OCI-LY3 (cell line): ENCODE results near the gene BAIAP3.
A peak's percentile ranks its signal among the peaks of the same experiment; 100 is the strongest.

ENCODE experiments used
- H2AFZ ChIP-seq: fragments of 200-600, 300-600 bp; shearing (Covaris generic); 2 replicates; pipeline ENCODE4 v1.6.0; 2014; ENCODE audit warnings: antibody characterized with exemption, low read depth, low read length
- H3K27ac ChIP-seq: fragments of 200-600, 300-600 bp; sonication (generic); 2 replicates; pipeline ENCODE4 v1.5.1; 2014; ENCODE audit warnings: mild to moderate bottlenecking, low read length, moderate library complexity, mixed read lengths
- H3K27me3 ChIP-seq: fragments of 200-600, 300-600 bp; sonication (generic); 2 replicates; pipeline ENCODE4 v1.6.1; 2014; ENCODE audit warnings: low read depth, low read length, mixed read lengths
- H3K36me3 ChIP-seq: fragments of 200-600, 300-600 bp; sonication (generic); replicated peaks from 2 replicates; pipeline ENCODE3; 2014; ENCODE audit warnings: low read depth, low read length, mixed read lengths
- H3K4me1 ChIP-seq: fragments of 300-600, 200-600 bp; sonication (generic); 2 replicates; pipeline ENCODE4 v1.6.1; 2014; ENCODE audit warnings: low read length, mixed read lengths
- H3K4me2 ChIP-seq: fragments of 200-600, 300-600 bp; sonication (generic); 2 replicates; pipeline ENCODE4 v1.6.1; 2014; ENCODE audit warnings: low read length, mixed read lengths
- H3K4me3 ChIP-seq: fragments of 300-600, 200-600 bp; sonication (generic); 2 replicates; pipeline ENCODE4 v1.5.1; 2014; ENCODE audit warnings: antibody characterized with exemption, mild to moderate bottlenecking, low read length, moderate library complexity
- H3K79me2 ChIP-seq: fragments of 300-600, 200-600 bp; shearing (Covaris generic); 2 replicates; pipeline ENCODE4 v1.6.1; 2014; ENCODE audit warnings: mild to moderate bottlenecking, low read length, mixed read lengths
- H3K9ac ChIP-seq: fragments of 300-600, 200-600 bp; shearing (Covaris generic); 2 replicates; pipeline ENCODE4 v1.6.0; 2014; ENCODE audit warnings: mild to moderate bottlenecking, low read length, moderate library complexity
- H3K9me3 ChIP-seq: fragments of 200-600, 300-600 bp; shearing (Covaris generic); 2 replicates; pipeline ENCODE4 v1.6.1; 2014; ENCODE audit warnings: low read length, mixed read lengths; ENCODE audit not compliant: insufficient read depth
- H4K20me1 ChIP-seq: fragments of 200-600, 300-600 bp; sonication (generic); 2 replicates; pipeline ENCODE4 v1.6.1; 2016; ENCODE audit warnings: low read length, mixed read lengths; ENCODE audit not compliant: insufficient read depth
- CTCF ChIP-seq: fragments of 200-600, 300-600 bp; sonication (generic); IDR thresholded peaks from 2 replicates; pipeline ENCODE4 v1.5.1; 2014; ENCODE audit warnings: antibody characterized with exemption, low read length, low read depth
- EZH2phosphoT487 ChIP-seq: fragments of 200-600 bp; shearing (Covaris generic); IDR thresholded peaks from 2 replicates; pipeline ENCODE4 v1.6.1; 2018; ENCODE audit warnings: antibody characterized with exemption, mixed run types, low read depth

The BAIAP3 gene

DNA sequence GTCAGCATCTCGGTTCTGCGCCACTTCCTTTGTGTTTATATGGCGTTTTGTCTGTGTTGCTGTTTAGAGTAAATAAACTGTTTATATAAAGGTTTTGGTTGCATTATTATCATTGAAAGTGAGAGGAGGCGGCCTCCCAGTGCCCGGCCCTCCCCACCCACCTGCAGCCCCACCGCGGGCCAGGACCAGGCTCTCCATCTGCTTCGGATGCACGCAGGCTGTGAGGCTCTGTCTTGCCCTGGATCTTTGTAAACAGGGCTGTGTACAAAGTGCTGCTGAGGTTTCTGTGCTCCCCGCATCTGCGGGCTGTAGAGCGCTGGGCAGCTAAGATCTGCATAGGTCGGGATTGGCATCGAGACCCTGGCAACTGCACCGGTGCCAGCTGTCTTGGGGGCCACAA, 8.2 kb upstream of the BAIAP3 start:
- H2AFZ ChIP-seq, result no peak overlapping the region
- H3K4me2 ChIP-seq, result no peak overlapping the region
- H3K9me3 ChIP-seq, result no peaks in the 10 kb centered on the region
- peaks cover 11% of the 10 kb centered on the region; the same call in 1 of the 2 replicates for H4K20me1 ChIP-seq
- H3K9ac ChIP-seq, result no peak overlapping the region
- no peak overlapping the region for H3K27ac ChIP-seq
- no peaks in the 10 kb centered on the region; the same call in 1 of the 2 replicates for H3K79me2 ChIP-seq
- no peak for TF ChIP-seq CTCF
- TF ChIP-seq EZH2phosphoT487, result no peak
- peaks cover 15% of the 10 kb centered on the region for H3K4me1 ChIP-seq
- no peak overlapping the region for H3K4me3 ChIP-seq
- peaks cover 21% of the 10 kb centered on the region for H3K36me3 ChIP-seq
- H3K27me3 ChIP-seq, result no peaks in the 10 kb centered on the region

GRCh38 chr16:1325673-1326371, 7.6 kb upstream of the BAIAP3 start:
- no peak for TF ChIP-seq EZH2phosphoT487
- TF ChIP-seq CTCF, result no peak
- peaks cover 11% of the 10 kb centered on the region; the same call in 1 of the 2 replicates for H4K20me1 ChIP-seq
- no peaks in the 10 kb centered on the region for H3K79me2 ChIP-seq
- no peaks in the 10 kb centered on the region for H3K9me3 ChIP-seq
- peaks cover 16% of the 10 kb centered on the region for H3K36me3 ChIP-seq
- no peaks in the 10 kb centered on the region for H3K27me3 ChIP-seq
- peak overlapping the region; percentile 20; the same call in 1 of the 2 replicates for H3K27ac ChIP-seq
- H3K4me3 ChIP-seq, result no peak overlapping the region
- H2AFZ ChIP-seq, result no peak overlapping the region
- H3K4me2 ChIP-seq, result peak overlapping the region; percentile 53
- H3K9ac ChIP-seq, result peak overlapping the region; percentile 25; the same call in 1 of the 2 replicates
- peaks cover 15% of the 10 kb centered on the region for H3K4me1 ChIP-seq

- Histone ChIP-seq H3K4me2 (peak overlapping the region; percentile 53), H3K79me2 (no peaks in the 10 kb centered on the region), H4K20me1 (peaks cover 11% of the 10 kb centered on the region; the same call in 1 of the 2 replicates), H2AFZ (no peak overlapping the region), H3K9ac (peak overlapping the region; percentile 25; the same call in 1 of the 2 replicates), H3K9me3 (no peaks in the 10 kb centered on the region), H3K27ac (peak overlapping the region; percentile 38), H3K36me3 (peaks cover 11% of the 10 kb centered on the region), H3K4me3 (0 out of 2 replicates have a peak overlapping the region, but pooled peaks have one; percentile 15), H3K4me1 (peaks cover 17% of the 10 kb centered on the region), H3K27me3 (no peaks in the 10 kb centered on the region)
- TF ChIP-seq CTCF (no peak), EZH2phosphoT487 (no peak)
These were observed 7.1 kb upstream of the BAIAP3 start for GRCh38 chr16:1326391-1326790.

- H4K20me1 ChIP-seq, result peaks cover 11% of the 10 kb centered on the region; the same call in 1 of the 2 replicates
- TF ChIP-seq CTCF (no peak), EZH2phosphoT487 (no peak)
- peaks cover 5% of the 10 kb centered on the region for H3K36me3 ChIP-seq
- 0 out of 2 replicates have a peak overlapping the region, but pooled peaks have one; percentile 15 for H3K4me3 ChIP-seq
- no peak overlapping the region for H3K9ac ChIP-seq
- peak overlapping the region; percentile 53 for H3K4me2 ChIP-seq
- H3K27me3 ChIP-seq, result no peaks in the 10 kb centered on the region
- peak overlapping the region; percentile 38 for H3K27ac ChIP-seq
- peaks cover 24% of the 10 kb centered on the region for H3K4me1 ChIP-seq
- H3K79me2 ChIP-seq, result no peaks in the 10 kb centered on the region
- H2AFZ ChIP-seq, result no peak overlapping the region
- no peaks in the 10 kb centered on the region for H3K9me3 ChIP-seq
These were observed 6.4 kb upstream of the BAIAP3 start for GRCh38 chr16:1326946-1327618.
